ENCODE data around the gene OCA2. TPM values are rescaled to one million over a fixed set of nuclear protein-coding genes. Genes with fewer than 3 reads are reported as not detected.

OCA2 gene
- total RNA-seq, 6 experiments from 2014 or later, result 0.07 to 0.13 (median 0.12) TPM; not detected in 3

DNA sequence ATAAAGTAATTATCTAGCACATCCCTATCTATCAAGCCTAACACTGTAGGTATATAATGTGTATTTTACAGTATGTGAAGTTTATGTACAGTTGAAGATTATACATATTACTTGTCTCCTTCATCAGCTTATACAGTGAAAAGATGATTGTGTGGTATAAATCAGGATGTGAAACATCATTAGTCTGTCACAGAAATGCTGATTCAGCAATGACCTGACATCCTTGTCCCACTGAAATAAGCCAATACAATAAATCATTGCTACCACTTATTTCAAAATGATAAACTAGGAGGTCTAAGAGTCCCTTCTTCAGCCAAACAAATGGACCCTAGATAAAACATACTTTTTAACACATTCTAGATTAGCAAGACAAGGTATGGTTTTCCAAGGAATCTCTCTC is 225.3 kb downstream of the OCA2 start:
- TF ChIP-seq, protein P1, sequence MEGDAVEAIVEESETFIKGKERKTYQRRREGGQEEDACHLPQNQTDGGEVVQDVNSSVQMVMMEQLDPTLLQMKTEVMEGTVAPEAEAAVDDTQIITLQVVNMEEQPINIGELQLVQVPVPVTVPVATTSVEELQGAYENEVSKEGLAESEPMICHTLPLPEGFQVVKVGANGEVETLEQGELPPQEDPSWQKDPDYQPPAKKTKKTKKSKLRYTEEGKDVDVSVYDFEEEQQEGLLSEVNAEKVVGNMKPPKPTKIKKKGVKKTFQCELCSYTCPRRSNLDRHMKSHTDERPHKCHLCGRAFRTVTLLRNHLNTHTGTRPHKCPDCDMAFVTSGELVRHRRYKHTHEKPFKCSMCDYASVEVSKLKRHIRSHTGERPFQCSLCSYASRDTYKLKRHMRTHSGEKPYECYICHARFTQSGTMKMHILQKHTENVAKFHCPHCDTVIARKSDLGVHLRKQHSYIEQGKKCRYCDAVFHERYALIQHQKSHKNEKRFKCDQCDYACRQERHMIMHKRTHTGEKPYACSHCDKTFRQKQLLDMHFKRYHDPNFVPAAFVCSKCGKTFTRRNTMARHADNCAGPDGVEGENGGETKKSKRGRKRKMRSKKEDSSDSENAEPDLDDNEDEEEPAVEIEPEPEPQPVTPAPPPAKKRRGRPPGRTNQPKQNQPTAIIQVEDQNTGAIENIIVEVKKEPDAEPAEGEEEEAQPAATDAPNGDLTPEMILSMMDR (IDR thresholded peaks at IDR 0.05), result no peak
- no peak for TF ChIP-seq POLR2A (IDR thresholded peaks at IDR 0.05)
- Histone ChIP-seq H3K4me1 (no peaks in the 10 kb centered on the region), H3K4me3 (no peak overlapping the region), H3K36me3 (no peaks in the 10 kb centered on the region), H3K9me3 (no peaks in the 10 kb centered on the region), H3K27me3 (no peaks in the 10 kb centered on the region), H3K27ac (no peak overlapping the region)
- intact Hi-C loops (cut with DNase I), result no loop called here
- DNase-seq (no peak), ATAC-seq (no peak)

DNA sequence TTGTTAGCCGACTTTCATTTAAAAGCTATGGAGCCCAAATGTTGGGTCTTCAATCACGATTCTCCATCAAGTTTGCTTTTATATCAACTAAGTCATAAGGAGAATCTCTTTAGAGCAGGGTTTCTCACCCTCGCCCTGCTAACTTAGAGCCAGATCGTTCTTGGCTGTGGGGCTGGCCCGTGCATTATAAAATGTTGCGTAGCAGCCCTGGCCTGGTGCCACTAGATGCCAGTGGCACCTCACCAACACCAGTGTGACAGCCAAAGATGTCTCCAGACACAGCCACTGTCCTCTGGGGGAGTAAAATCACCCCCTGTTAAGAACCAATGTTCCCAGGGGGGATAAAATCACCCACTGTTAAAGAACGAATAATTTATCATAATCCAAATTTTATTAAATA is 226.1 kb downstream of the OCA2 start:
- no peak overlapping the region for H3K4me3 ChIP-seq
- no peaks in the 10 kb centered on the region for H3K9me3 ChIP-seq
- TF ChIP-seq, protein P1 (IDR thresholded peaks at IDR 0.05), result no peak
- no peak for TF ChIP-seq POLR2A (IDR thresholded peaks at IDR 0.05)
- intact Hi-C loops (cut with DNase I), result no loop called here
- H3K27ac ChIP-seq, result no peak overlapping the region
- 60% methylated on average over 5 of the region's 7 CpGs for WGBS (ENCODE audit: insufficient coverage, low coverage, low lambda C conversion rate, missing lambda C conversion rate)
- no peaks in the 10 kb centered on the region for H3K36me3 ChIP-seq
- ATAC-seq (no peak), DNase-seq (no peak)
- H3K27me3 ChIP-seq, result no peaks in the 10 kb centered on the region
- H3K4me1 ChIP-seq, result no peaks in the 10 kb centered on the region

DNA sequence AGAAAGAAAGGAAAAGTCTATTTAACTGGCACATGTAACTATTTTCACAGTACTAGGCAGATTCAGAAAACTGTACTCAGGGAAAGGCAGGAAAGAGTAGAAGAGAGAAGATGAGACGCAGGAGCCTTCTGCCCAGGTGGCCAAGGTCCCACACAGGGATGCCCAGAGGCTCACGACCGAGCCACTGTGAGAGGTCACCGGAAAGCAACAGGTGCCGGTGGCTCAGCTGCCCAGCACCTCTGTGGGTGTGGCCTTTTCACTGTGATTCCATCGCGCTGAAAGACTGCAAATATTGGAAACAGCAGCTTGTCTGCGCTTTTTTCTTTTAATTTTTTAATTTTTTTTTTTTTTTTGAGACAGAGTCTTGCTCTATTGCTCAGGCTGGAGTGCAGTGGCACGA is 226.8 kb downstream of the OCA2 start:
- Histone ChIP-seq H3K27me3 (no peaks in the 10 kb centered on the region), H3K36me3 (no peaks in the 10 kb centered on the region), H3K9me3 (no peaks in the 10 kb centered on the region), H3K27ac (no peak overlapping the region), H3K4me3 (no peak overlapping the region), H3K4me1 (no peaks in the 10 kb centered on the region)
- ATAC-seq (no peak), DNase-seq (no peak)
- TF ChIP-seq, protein P1 (IDR thresholded peaks at IDR 0.05), result no peak
- TF ChIP-seq POLR2A (IDR thresholded peaks at IDR 0.05), result no peak
- intact Hi-C loops (cut with DNase I), result no loop called here
- WGBS (ENCODE audit: insufficient coverage, low coverage, low lambda C conversion rate, missing lambda C conversion rate), result 72% methylated on average over 8 of the region's 9 CpGs

DNA sequence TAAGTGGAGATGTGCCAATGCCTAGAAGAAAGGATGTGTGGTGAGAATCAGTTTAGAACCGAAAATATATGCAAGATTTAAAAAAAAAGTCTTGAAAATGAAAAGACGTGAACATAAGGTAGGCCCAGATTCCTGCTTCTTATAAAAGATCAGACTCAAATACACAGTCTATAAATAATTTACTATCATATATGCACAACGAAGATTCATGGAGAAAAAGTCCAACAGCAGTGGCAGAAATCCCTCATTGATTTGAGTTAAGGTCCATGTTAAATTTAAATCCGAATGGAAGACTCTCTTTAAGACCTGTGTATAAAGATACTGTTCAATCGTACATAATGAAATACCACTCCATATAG is 227.2 kb downstream of the OCA2 start:
- DNase-seq, result no peak
- no peaks in the 10 kb centered on the region for H3K9me3 ChIP-seq
- no peak overlapping the region for H3K4me3 ChIP-seq
- no peaks in the 10 kb centered on the region for H3K27me3 ChIP-seq
- H3K27ac ChIP-seq, result no peak overlapping the region
- 51% methylated on average over 5 of the region's 5 CpGs for WGBS (ENCODE audit: insufficient coverage, low coverage, low lambda C conversion rate, missing lambda C conversion rate)
- no peaks in the 10 kb centered on the region for H3K36me3 ChIP-seq
- ATAC-seq, result no peak
- no peaks in the 10 kb centered on the region for H3K4me1 ChIP-seq
- intact Hi-C loops (cut with DNase I), result no loop called here
- TF ChIP-seq POLR2A (IDR thresholded peaks at IDR 0.05), result no peak
- TF ChIP-seq, protein P1 (IDR thresholded peaks at IDR 0.05), result no peak
